KOPT-K1 (cell line): ENCODE data around the gene TTC21A.

Experiments
- H3K27ac ChIP-seq: fragments of 200-600 bp; sonication (generic); 2 replicates; pipeline ENCODE4 v1.5.1; 2016; ENCODE audit warnings: antibody characterized with exemption, mild to moderate bottlenecking, low read depth, low read length; ENCODE audit not compliant: poor library complexity, severe bottlenecking
- H3K36me3 ChIP-seq: fragments of 200-600 bp; sonication (generic); 2 replicates; pipeline ENCODE4 v1.5.1; 2017; ENCODE audit warnings: antibody characterized with exemption, mild to moderate bottlenecking, low read length, moderate library complexity; ENCODE audit not compliant: insufficient read depth
- H3K9me3 ChIP-seq: fragments of 200-600 bp; sonication (generic); 2 replicates; pipeline ENCODE4 v1.5.1; 2017; ENCODE audit warnings: antibody characterized with exemption, low read length, mild to moderate bottlenecking; ENCODE audit not compliant: insufficient read depth, poor library complexity, severe bottlenecking

The TTC21A gene

DNA sequence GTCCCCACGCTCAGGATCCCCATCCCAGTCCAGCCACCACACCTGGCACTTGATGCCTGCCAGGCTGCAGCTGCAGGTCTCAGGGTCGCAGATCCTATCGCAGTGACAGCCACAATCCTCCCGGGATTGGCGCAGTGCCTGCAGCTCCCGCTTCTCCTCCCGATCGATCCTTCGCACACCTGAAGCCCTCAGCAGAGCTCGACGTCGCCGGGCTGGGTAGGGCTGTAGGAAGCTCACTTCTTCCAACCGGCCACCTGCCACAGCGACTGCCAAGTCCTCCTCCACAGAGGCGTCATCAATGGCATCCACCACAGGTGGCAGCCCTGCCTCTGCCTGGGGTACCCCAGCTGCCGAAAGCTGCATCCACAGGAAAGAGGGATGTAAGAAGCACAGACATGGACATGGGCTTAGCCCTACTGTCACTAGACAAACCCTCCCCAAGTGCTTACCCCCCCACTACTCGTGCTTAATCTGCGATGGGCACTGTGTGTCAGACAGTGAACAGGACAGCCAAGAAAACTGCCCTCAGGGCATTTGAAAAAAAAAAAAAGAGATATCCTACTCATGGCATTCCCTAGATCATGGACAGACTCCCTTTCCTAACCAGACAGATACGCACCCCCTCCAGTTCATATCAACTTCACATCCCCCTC, 36.7 kb downstream of the TTC21A start:
- no peak overlapping the region for H3K27ac ChIP-seq
- peaks cover 35% of the 10 kb centered on the region for H3K36me3 ChIP-seq
- no peaks in the 10 kb centered on the region for H3K9me3 ChIP-seq

DNA sequence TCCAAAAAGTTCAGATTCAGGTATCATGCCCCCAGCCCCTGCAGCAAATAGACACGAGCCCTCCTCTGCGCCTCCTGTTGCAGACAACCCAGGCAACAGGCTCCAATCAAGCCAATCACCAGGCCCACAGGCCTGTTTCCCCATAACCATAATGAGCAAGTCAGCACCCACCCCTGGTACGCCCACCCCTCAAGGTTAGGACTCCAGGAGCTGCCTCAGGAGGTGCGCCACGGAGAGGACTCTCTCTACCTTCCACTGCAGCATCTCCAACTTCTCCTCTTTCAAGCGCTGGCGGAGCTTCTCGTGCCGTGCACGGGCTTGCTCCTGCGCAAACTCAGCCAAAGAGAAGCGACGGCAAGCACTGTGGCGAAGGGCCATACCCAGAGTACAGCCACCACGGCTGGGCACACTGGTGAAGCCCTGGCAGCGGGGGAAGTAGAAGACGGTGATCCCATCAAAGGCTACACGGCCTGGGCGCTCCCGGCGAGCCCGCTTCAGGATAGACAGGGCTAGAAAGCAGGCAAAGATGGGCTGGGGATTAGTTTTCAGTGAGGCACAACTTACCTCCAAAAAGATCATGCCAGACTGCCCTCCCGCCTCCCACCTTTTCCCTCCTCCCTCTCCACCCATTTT, 37.4 kb downstream of the TTC21A start:
- H3K36me3 ChIP-seq, result peaks cover 35% of the 10 kb centered on the region
- H3K27ac ChIP-seq, result no peak overlapping the region

DNA sequence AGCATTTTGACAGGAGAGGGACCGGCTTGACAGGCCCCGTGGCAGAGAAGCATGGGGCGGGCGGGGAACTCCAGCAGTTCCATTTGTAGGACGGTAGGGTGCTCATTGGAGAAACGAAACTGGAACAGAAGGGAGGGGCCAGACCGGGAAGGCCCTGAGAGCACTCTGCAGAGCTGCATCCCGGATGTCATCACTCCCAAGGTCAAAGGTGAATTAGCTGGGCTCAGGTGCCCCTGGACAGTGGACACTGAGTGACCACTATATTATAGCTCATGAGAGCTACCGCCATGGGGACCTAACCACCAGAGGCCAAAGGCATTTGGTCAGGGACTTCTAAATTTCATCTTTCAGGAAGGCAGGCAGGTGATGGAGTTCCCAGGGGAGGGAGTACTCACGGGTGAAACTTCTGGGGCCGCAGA, 38.6 kb downstream of the TTC21A start:
- H3K27ac ChIP-seq, result no peak overlapping the region
- no peaks in the 10 kb centered on the region for H3K9me3 ChIP-seq
- peaks cover 35% of the 10 kb centered on the region for H3K36me3 ChIP-seq

More for the DNA sequence above, 37.4 kb downstream of the TTC21A start:
- H3K9me3 ChIP-seq, result no peaks in the 10 kb centered on the region

DNA sequence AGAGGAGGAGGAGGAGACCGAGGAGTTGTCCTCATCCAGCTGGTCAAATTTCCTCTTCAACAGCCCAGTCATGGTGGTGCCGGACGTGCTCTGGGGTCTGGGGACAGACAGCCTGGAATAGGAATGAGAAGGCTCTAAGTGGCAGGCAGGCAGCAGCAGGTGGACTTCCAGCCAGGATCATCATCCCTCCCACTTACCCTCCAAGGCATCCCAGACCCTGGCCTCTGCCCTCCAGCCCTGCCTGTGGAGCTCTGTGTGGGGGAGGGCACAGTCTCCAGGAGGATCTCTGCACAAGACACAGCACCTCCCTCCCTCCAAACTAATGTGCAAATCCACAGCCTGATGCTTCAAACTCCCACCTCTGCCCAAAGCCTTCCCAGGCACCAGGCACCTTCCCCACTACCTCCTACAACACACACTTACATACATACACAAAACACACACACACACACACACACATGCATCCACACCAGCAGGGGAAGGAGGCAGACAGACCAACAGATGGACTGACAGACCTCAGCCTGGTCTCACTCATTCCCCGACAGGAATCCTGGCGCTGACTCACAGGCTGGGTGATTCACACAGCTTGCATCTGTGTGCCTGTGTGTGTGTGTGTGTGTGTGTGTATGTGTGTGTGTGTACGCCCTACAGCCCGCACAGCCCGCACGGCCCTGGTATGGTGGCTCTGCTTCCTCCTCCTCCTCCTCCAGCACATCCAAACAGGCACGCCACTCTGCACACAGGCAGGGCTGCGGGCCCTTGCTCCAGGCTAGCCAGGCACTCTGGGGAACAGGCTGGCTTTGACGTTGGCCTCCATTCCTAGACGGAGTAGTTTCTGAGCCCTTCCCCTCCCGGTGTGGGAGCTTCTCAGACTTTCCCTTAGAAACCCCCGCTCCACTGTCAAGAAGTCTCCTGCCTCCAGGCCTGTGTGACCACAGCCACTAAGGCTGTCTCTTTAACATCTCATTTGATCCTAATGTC, 39.4 kb downstream of the TTC21A start:
- H3K36me3 ChIP-seq, result peaks cover 35% of the 10 kb centered on the region
- H3K27ac ChIP-seq, result peak overlapping the region; percentile 86
- H3K9me3 ChIP-seq, result no peaks in the 10 kb centered on the region

DNA sequence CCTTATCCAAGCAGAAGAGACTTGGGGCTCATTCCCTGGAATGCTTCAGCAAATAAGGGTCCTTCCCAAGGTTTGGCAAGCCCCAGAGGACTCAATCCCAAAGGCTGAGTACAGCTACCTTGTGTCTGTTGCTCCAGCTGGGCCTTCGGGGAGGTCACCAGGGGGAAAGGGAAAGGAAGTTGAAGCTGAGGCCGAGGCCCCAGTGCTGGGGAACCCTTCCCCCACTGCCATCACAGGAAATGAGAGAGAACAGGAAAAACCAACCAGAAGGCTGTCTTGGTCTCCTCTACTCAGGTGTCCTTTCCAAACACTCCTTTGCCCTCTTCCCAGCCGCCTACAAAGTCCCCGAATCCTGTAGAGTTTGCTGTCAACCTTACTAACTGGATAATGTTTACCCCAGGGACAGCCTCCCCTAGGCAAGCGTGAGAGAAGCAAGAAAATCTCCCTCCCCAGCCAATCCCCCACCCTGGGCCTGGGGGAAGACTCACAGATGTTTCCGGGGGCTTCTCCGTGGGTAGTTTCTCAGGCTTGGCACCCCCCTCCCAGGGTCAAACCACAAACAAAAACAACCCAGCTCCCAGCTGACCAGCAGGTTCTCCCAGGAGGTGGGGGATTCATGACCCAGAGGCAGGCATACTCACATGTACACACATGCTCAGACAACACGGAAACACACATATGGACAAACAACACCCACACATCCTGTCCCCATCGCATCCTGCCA, 40.4 kb downstream of the TTC21A start:
- Histone ChIP-seq H3K27ac (peak overlapping the region; percentile 86), H3K9me3 (no peaks in the 10 kb centered on the region), H3K36me3 (peaks cover 29% of the 10 kb centered on the region)

DNA sequence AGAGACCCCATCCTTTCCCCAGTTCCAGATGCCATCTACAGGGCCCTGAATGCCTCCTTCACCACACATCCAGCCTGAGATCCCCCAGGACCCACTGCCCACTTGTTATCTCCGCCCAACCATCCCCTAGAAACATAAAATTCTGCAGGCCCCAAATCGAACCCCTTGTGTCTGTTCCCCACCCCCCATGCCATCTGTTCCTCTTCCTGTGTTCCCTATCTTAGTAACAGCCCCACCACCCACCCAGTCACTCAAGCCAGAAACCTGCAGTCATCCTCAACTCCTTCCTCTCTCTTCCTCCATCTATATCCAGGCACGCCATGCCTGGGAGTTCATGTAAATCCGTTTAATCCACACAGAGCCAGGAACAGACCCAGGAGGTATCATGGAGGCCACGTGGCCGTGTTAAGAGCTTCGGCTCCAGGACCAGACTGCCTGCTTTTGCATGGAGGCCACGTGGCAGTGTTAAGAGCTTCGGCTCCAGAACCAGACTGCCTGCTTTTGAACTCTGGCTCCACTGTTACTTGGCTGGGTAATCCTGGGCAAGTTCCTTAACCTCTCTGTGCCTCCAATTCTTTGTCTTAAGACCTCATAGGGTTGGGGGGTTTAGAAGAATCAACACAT, 41.1 kb downstream of the TTC21A start:
- Histone ChIP-seq H3K9me3 (no peaks in the 10 kb centered on the region), H3K27ac (peak overlapping the region; percentile 86), H3K36me3 (peaks cover 22% of the 10 kb centered on the region)

DNA sequence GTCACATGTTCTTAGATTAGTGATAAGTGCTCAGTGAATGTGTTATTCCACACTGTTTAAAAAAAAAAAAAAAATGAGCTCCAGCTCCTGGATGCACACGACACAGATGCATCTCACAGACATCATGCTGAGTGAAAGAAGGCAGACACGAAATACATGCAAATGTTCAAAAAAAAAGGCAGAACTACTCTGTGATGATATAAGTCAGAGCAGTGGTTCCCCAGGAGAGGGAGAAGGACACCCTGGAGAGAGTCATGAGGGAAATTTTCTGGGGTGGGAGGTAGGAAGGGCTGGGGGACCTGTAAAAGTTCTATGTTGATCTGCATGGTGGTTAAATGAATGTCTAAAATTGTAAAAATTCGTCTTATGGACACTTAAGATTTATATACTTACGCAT, 41.6 kb downstream of the TTC21A start:
- Histone ChIP-seq H3K9me3 (no peaks in the 10 kb centered on the region), H3K36me3 (peaks cover 17% of the 10 kb centered on the region), H3K27ac (no peak overlapping the region)

DNA sequence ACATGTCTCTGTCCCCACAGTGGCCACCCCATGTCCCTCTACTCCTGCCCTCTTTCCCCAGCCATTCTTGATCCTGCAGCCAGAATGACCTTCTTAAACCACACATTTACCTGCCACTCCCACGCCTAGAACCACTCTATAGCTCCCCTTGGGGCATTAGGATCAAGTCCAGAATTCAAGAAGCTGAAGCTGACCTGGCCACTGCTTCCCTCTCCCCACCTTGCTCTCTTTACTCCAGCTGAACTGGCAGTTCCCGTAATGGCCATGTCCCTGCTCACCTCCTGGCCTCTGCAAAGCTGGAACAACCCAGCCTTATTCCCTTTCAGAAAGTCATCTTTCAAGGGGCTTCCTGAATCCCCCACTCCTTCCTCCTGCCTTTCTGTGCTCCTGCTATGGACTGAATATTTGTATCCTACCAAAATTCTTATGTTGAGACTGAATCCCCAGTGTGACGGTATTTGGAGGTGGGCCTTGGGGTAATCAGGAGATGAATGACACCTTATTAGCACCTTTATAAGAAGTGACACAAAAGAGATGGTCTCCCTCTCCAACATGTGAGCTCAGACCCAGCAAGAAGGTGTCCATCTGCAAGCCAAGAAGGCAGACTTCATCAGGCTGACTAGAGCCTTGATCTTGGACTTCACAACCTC, 42.1 kb downstream of the TTC21A start:
- H3K27ac ChIP-seq, result no peak overlapping the region
- no peaks in the 10 kb centered on the region for H3K9me3 ChIP-seq
- H3K36me3 ChIP-seq, result peaks cover 13% of the 10 kb centered on the region

DNA sequence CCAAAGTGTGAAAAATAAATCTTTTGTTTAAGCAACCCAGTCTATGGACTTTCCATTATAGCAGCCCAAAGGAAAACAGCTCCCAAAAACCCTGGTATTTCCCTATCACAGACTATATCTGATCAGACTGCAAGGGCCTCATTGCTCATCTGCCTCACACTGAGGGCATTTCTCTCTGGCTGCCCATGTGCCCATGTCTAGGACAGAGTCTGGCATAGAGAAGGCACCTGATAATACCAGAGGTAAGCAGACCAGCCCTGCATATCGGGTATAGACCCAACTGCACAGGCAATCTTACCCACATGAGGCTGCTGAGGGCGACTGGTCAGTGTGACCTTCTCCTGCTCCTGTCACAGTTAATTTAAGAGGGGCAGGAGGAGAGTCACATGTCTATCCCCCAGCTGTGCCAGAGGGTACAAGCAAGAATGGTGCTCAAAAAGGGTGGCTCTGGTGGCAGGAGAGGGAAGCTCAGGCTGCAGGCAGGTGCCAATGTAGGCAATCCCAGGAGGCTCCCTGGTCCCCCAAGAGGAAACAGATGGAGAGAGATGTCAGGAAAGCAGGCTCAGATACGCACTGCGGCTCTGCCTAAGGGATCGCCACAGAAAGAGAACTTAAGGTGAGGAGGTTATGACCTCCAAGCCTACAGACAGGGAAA, 42.8 kb downstream of the TTC21A start:
- no peaks in the 10 kb centered on the region for H3K9me3 ChIP-seq
- peaks cover 8% of the 10 kb centered on the region for H3K36me3 ChIP-seq
- no peak overlapping the region for H3K27ac ChIP-seq

DNA sequence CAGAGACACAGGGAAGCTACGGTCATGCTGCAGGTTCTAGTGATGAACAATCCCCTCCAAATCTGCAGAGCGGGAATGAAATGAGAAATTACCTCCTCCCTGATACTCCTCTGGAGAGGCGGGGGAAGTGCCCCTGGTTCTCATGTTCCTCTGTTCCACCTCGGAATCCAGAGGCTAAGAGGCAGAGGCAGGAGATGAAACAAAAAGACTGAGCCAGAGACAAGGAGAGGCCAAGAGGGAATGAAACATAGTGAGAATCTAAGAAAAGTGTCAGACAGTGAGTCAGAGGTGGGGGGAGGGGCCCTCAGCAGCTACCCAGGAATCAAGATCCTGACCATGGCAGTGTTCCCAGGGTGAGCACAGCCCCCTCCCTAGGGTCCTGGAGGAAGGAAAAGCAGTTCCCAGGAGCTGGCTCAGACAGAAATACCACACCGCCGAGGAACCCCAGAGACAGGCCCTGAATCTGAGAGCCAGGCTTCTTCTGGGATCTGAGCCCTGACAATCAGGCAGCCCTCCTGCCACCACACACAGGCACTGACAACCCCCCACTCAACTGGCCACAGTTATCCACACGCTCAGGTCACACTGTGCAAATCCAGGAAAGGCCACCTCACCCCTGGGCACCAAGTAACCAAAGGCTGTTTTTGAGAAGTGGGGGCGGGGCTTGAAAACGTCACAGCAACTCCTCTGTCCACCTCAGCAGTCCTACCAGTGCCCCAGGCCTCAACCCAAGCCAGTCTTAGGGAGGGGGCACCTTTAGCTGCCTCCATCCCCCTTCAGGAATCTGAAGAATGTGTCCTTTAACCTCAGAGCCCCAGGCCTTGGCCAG, 43.5 kb downstream of the TTC21A start:
- H3K36me3 ChIP-seq, result 0 out of 2 replicates have a peak, but pooled peaks cover 3% of the 10 kb centered on the region
- H3K27ac ChIP-seq, result no peak overlapping the region
- no peaks in the 10 kb centered on the region for H3K9me3 ChIP-seq

DNA sequence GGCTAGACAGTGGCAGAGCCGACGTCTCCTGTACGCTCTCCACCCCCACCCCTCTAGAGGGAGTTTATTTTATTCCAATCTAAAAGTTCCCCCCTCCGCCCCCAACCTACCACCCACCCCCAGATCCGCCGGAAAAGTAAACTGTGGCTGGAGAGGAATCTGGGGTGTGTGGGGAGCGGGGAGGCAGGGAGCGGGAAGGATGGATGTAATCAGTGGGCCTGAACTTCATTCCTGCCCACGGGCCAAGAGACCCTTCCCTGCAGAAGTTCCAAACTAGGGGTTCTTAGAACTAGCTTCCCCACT, 46.4 kb downstream of the TTC21A start:
- Histone ChIP-seq H3K36me3 (no peaks in the 10 kb centered on the region), H3K9me3 (no peaks in the 10 kb centered on the region), H3K27ac (no peak overlapping the region)

DNA sequence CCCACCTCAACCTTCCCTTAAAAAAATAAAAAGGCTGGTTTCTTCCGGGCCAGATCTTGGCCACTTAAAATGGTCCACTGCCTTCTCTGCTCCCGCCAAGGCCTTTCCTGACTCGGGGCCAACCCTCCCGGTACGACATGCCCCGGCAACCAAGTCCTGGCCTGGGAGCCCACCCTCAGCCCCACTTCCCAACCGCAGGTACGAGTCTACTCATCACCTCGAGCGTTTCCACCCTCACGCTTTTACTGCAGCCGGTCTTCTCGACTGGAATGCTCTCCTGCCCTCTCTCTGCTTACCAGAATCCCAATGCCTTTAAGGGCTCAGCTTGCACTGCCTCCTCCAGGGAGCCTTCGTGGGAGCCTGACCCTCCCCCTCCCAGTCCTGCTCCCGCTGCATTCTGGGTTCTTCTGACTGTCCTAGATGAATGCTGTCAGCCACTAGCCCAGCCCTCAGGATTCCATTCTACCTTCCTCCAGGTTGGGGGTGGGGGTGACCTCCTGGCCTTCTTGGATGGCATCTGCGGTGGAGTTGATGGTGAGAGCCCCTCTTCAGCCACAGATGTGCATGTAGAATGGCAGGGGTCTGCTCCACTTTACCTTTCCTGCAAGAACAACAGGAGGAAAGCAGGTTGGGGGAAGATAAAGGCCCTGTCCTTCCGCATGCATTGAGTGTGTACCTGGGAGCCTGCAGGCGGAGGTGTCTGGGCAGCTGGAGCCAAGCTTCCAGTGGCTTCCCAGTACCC, 47.0 kb downstream of the TTC21A start:
- Histone ChIP-seq H3K36me3 (no peaks in the 10 kb centered on the region), H3K27ac (no peak overlapping the region), H3K9me3 (no peaks in the 10 kb centered on the region)
